ENCODE measurements around the gene SCMH1. TPM values are rescaled to one million over a fixed set of nuclear protein-coding genes. Genes with fewer than 3 reads are reported as not detected.
"Not testable (repeated sequence)": the region's sequence is repeated elsewhere in the genome, so short reads cannot be mapped to it uniquely, and the experiment has no call there.

The SCMH1 gene
- polyA plus RNA-seq, 2 of the 4 experiments (the other 2 are of a cell fraction), result 11.6 to 26.7 TPM

DNA sequence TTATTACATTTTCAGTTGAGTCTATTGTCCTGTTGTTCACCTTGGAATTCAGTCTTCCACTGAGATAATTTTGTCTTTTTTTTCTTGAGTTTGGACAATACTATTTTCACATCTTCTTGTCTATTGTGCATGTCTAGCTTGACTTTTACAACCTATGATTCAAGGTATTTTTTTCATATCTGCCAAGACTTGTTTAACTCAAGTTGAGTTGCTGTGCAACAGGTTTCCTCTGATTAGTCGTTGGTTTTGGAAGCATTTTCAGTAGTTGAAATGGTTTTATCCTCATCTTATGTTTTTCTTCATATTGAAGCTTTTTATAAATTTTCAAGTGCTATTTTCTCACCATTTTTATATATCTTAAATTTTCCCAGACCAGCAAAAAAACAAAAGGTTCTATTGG is 103.6 kb downstream of the SCMH1 start:
- H3K4me3 ChIP-seq, result no peak overlapping the region
- POLR2A ChIA-PET, result no interaction called here
- no peak overlapping the region for H3K4me2 ChIP-seq
- FAIRE-seq (no peak), DNase-seq (ENCODE audit: low read depth in 1 of 2, low spot score in 1 of 2) (no peak), ATAC-seq (no peak)
- 94% methylated on average over 1 of the region's 1 CpG for WGBS (ENCODE audit: missing lambda C conversion rate)
- no peak overlapping the region for H3K27ac ChIP-seq
- peaks cover 33% of the 10 kb centered on the region for H3K9me3 ChIP-seq
- no peaks in the 10 kb centered on the region for H3K4me1 ChIP-seq
- CTCF ChIA-PET, result interaction anchor here (1.1 kb wide), 1 partner anchor 21 kb away, joined by 3 read pairs; no protein-coding TSS in a partner anchor
- no peak for TF ChIP-seq CHD4 (IDR thresholded peaks at IDR 0.05; ENCODE audit: borderline replicate concordance)
- no peak for TF ChIP-seq RARB (CRISPR knock-in tag; IDR thresholded peaks at IDR 0.05)
- no peak for TF ChIP-seq NFE2L2 (conservative IDR thresholded peaks at IDR 0.05; ENCODE audit: low read length)
- no peak for TF ChIP-seq HOXA7 (CRISPR knock-in tag; IDR thresholded peaks at IDR 0.05)
- TF ChIP-seq ZFP36 (IDR thresholded peaks at IDR 0.05; ENCODE audit: borderline replicate concordance, partially characterized antibody), result no peak
- TF ChIP-seq FOSB (CRISPR knock-in tag; IDR thresholded peaks at IDR 0.05), result no peak
- TF ChIP-seq FOXS1 (CRISPR knock-in tag; IDR thresholded peaks at IDR 0.05), result no peak
- no peak for TF ChIP-seq HOXB13 (CRISPR knock-in tag; IDR thresholded peaks at IDR 0.05; ENCODE audit: low read depth)
- no peak for TF ChIP-seq CEBPB (IDR thresholded peaks at IDR 0.05)
- TF ChIP-seq, protein P1, sequence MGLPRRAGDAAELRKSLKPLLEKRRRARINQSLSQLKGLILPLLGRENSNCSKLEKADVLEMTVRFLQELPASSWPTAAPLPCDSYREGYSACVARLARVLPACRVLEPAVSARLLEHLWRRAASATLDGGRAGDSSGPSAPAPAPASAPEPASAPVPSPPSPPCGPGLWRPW (IDR thresholded peaks at IDR 0.05), result no peak
- no peak for TF ChIP-seq ESRRA (IDR thresholded peaks at IDR 0.05; ENCODE audit: borderline replicate concordance, low read length)
- no peak for TF ChIP-seq JUNB (IDR thresholded peaks at IDR 0.05)
- TF ChIP-seq, protein P2, sequence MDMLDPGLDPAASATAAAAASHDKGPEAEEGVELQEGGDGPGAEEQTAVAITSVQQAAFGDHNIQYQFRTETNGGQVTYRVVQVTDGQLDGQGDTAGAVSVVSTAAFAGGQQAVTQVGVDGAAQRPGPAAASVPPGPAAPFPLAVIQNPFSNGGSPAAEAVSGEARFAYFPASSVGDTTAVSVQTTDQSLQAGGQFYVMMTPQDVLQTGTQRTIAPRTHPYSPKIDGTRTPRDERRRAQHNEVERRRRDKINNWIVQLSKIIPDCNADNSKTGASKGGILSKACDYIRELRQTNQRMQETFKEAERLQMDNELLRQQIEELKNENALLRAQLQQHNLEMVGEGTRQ (IDR thresholded peaks at IDR 0.05), result no peak
- TF ChIP-seq MYC (IDR thresholded peaks at IDR 0.05; ENCODE audit: borderline replicate concordance, low read length), result no peak
- no peak for TF ChIP-seq ZSCAN20 (CRISPR knock-in tag; IDR thresholded peaks at IDR 0.05)

DNA sequence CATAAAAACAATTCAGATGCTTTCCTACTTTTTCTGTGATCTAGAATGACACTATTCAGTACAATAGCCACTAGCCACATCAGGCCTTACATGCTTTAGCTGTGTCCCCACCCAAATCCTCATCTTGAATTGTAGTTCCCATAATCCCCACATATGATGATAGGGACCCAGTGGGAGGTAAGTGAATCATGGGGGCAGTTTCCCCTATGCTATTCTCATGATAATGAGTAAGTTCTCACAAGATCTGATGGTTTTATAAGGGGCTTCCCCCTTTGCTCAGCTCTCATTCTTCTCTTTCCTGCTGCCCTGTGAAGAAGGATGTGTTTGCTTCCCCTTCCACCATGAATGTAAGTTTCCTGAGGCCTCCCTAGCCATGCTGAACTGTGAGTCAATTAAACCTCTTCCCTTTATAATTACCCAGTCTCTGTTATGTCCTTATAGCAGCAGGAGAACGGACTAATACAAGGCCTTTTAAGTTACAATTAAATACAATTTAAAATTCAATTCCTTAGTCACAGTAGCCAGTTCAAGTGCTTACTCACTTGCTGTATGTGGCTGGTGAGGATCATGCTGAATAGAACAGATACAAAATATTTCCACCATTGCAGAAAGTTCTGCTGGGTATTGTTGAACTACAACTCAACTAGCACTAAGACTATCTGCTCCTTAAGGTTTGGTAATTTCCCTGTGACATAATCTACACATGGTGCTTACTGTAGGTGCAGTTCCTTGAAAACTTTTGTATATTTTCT is 106.7 kb downstream of the SCMH1 start:
- Histone ChIP-seq H3K9me3 (peaks cover 18% of the 10 kb centered on the region), H3K4me3 (no peak overlapping the region), H3K4me2 (no peak overlapping the region), H3K27ac (no peak overlapping the region), H3K4me1 (no peaks in the 10 kb centered on the region)
- FAIRE-seq (no peak), DNase-seq (ENCODE audit: low read depth in 1 of 2, low spot score in 1 of 2) (no peak), ATAC-seq (no peak)
- WGBS (ENCODE audit: missing lambda C conversion rate), result 79% methylated on average over 1 of the region's 1 CpG
- CTCF ChIA-PET, result no interaction called here
- POLR2A ChIA-PET, result no interaction called here
- TF ChIP-seq CHD4 (IDR thresholded peaks at IDR 0.05; ENCODE audit: borderline replicate concordance), result no peak
- TF ChIP-seq, protein P3, sequence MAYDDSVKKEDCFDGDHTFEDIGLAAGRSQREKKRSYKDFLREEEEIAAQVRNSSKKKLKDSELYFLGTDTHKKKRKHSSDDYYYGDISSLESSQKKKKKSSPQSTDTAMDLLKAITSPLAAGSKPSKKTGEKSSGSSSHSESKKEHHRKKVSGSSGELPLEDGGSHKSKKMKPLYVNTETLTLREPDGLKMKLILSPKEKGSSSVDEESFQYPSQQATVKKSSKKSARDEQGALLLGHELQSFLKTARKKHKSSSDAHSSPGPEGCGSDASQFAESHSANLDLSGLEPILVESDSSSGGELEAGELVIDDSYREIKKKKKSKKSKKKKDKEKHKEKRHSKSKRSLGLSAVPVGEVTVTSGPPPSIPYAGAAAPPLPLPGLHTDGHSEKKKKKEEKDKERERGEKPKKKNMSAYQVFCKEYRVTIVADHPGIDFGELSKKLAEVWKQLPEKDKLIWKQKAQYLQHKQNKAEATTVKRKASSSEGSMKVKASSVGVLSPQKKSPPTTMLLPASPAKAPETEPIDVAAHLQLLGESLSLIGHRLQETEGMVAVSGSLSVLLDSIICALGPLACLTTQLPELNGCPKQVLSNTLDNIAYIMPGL (CRISPR knock-in tag; IDR thresholded peaks at IDR 0.05; ENCODE audit: borderline replicate concordance), result no peak
- no peak for TF ChIP-seq CBX8 (IDR thresholded peaks at IDR 0.05)

DNA sequence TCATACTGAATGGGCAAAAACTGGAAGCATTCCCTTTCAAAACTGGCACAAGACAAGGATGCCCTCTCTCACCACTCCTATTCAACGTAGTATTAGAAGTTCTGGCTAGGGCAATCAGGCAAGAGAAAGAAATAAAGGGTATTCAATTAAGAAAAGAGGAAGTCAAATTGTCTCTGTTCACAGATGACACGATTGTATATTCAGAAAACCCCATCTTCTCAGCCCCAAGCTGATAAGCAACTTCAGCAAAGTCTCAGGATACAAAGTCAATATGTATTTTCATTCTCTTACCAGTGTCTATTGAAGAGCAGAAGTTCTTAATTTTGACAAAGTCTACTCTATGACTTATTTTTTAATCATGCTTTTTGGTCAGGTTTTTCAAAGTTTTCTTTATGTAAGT is 107.8 kb downstream of the SCMH1 start:
- POLR2A ChIA-PET; H3K4me2 ChIP-seq; ATAC-seq; H3K9me3 ChIP-seq; H3K4me3 ChIP-seq; H3K27ac ChIP-seq; H3K4me1 ChIP-seq; FAIRE-seq; DNase-seq (ENCODE audit: low read depth in 1 of 2, low spot score in 1 of 2): not testable (repeated sequence)
- 89% methylated on average over 2 of the region's 2 CpGs for WGBS (ENCODE audit: missing lambda C conversion rate)
- CTCF ChIA-PET, result interaction anchor here (1.5 kb wide), 1 partner anchor 25 kb away, joined by 3 read pairs; no protein-coding TSS in a partner anchor
